ENCODE measurements around the gene ZNF780A. TPM values are rescaled to one million over a fixed set of nuclear protein-coding genes. Genes with fewer than 3 reads are reported as not detected.
"Not testable (repeated sequence)": the region's sequence is repeated elsewhere in the genome, so short reads cannot be mapped to it uniquely, and the experiment has no call there.

Gene ZNF780A
- 10 to 100 TPM in 1 of 10 donors, 1 to 10 TPM in 9; 6.7 to 10.4 (median 8.4) TPM for polyA plus RNA-seq (ENCODE audit: insufficient read length in 10 of 10)
- long read RNA-seq, donor 1, full-length matches to known transcripts, result 4 of 4 reads
- long read RNA-seq, donor 1, partial matches to known transcripts, result 0 of 4 reads
- long read RNA-seq, donor 1, other reads (novel, unspliced or antisense), result 0 of 4 reads
- long read RNA-seq, donor 2, result 0 reads
- long read RNA-seq, donor 3, result 0 reads
- long read RNA-seq, donor 4, partial matches to known transcripts, result 0 of 2 reads
- long read RNA-seq, donor 4, other reads (novel, unspliced or antisense), result 0 of 2 reads
- long read RNA-seq, donor 5, full-length matches to known transcripts, result 2 of 2 reads
- long read RNA-seq, donor 5, partial matches to known transcripts, result 0 of 2 reads
- long read RNA-seq, donor 5, other reads (novel, unspliced or antisense), result 0 of 2 reads
- long read RNA-seq, donor 6, partial matches to known transcripts, result 0 of 1 reads
- long read RNA-seq, donor 6, other reads (novel, unspliced or antisense), result 0 of 1 reads
- long read RNA-seq, donor 7, result 0 reads
- long read RNA-seq, donor 8, result 0 reads
- long read RNA-seq, donor 9, result 0 reads

GRCh38 chr19:40090241-40091204, at the start of gene ZNF780A:
Gene ZNF780A (minus strand): TSS chr19:40090943. CDS start chr19:40084753, 6,190 bp downstream.
- peak; percentile 68 to 93 (median 83) for DNase-seq

- DNase-seq, result peak; percentile 20 to 48 (median 36)
Measured at GRCh38 chr19:40139533-40140287, 49.0 kb upstream of the ZNF780A start.

- DNase-seq, result no peak
Measured at GRCh38 chr19:40136818-40137217, 46.1 kb upstream of the ZNF780A start.

- no peak for DNase-seq
Measured at GRCh38 chr19:40134866-40135265, 44.1 kb upstream of the ZNF780A start.

- no peak for DNase-seq
Measured at GRCh38 chr19:40133491-40133890, 42.7 kb upstream of the ZNF780A start.

GRCh38 chr19:40130013-40130412, 39.3 kb upstream of the ZNF780A start:
- DNase-seq, result no peak

- no peak for DNase-seq
Measured at GRCh38 chr19:40129425-40129824, 38.7 kb upstream of the ZNF780A start.

GRCh38 chr19:40128991-40129390, 38.2 kb upstream of the ZNF780A start:
- DNase-seq, result no peak

GRCh38 chr19:40119380-40119779, 28.6 kb upstream of the ZNF780A start:
- DNase-seq, result no peak

GRCh38 chr19:40118638-40119037, 27.9 kb upstream of the ZNF780A start:
- not testable (repeated sequence) for DNase-seq

GRCh38 chr19:40116075-40116474, 25.3 kb upstream of the ZNF780A start:
- no peak for DNase-seq

GRCh38 chr19:40114119-40114518, 23.4 kb upstream of the ZNF780A start:
- not testable (repeated sequence) for DNase-seq

- DNase-seq, result not testable (repeated sequence)
Measured at GRCh38 chr19:40112271-40112670, 21.5 kb upstream of the ZNF780A start.

- DNase-seq, result no peak
Measured at GRCh38 chr19:40110570-40110969, 19.8 kb upstream of the ZNF780A start.

GRCh38 chr19:40104754-40105153, 14.0 kb upstream of the ZNF780A start:
- no peak for DNase-seq

- DNase-seq, result no peak
Measured at GRCh38 chr19:40103600-40103999, 12.9 kb upstream of the ZNF780A start.

- DNase-seq, result no peak
Measured at GRCh38 chr19:40101813-40102212, 11.1 kb upstream of the ZNF780A start.

- DNase-seq, result no peak
Measured at GRCh38 chr19:40093416-40093815, 2.7 kb upstream of the ZNF780A start.

GRCh38 chr19:40091205-40092129, 724 bp upstream of the ZNF780A start:
- DNase-seq, result peak in 1 of 3 donors; percentile 2

- peak in 2 of 3 donors; percentile 1 to 25 for DNase-seq
Measured at GRCh38 chr19:40089462-40089861, 1.3 kb downstream of the ZNF780A start.

All from muscle of back (tissue), 13 donors.